Stimulated activated CD8-positive, alpha-beta memory T cell treated with anti-CD3 and anti-CD28 coated beads, Interleukin-15, amount 100 ng/mL, for 1 hour (primary cell): Measurements from ENCODE around the gene RPL36.

Experiments
- DNase-seq: peaks from one replicate; pipeline ENCODE4 v3.0.0-alpha.2; 2020; ENCODE audit warnings: low read depth

The RPL36 gene

GRCh38 chr19:5690125-5690954 lies at the start of gene RPL36:
TSS of gene RPL36 (plus strand) at chr19:5690295. CDS start at chr19:5690508, 213 bp downstream.
- peak; percentile 99 for DNase-seq

- DNase-seq, result no peak
Measured at GRCh38 chr19:5641171-5641570, 48.9 kb upstream of the RPL36 start.

GRCh38 chr19:5642204-5642603 lies 47.9 kb upstream of the RPL36 start:
- no peak for DNase-seq

GRCh38 chr19:5643060-5643459 lies 47.0 kb upstream of the RPL36 start:
- DNase-seq, result no peak

- no peak for DNase-seq
Measured at GRCh38 chr19:5644037-5644436, 46.1 kb upstream of the RPL36 start.

GRCh38 chr19:5645409-5645808 lies 44.7 kb upstream of the RPL36 start:
- DNase-seq, result no peak

GRCh38 chr19:5646703-5647102 lies 43.4 kb upstream of the RPL36 start:
- no peak for DNase-seq

GRCh38 chr19:5648464-5648863 lies 41.6 kb upstream of the RPL36 start:
- DNase-seq, result no peak

GRCh38 chr19:5651361-5651760 lies 38.7 kb upstream of the RPL36 start:
- no peak for DNase-seq

GRCh38 chr19:5652261-5652660 lies 37.8 kb upstream of the RPL36 start:
- DNase-seq, result no peak

GRCh38 chr19:5654931-5655330 lies 35.2 kb upstream of the RPL36 start:
- DNase-seq, result no peak

GRCh38 chr19:5655412-5655811 lies 34.7 kb upstream of the RPL36 start:
- no peak for DNase-seq

GRCh38 chr19:5661483-5661882 lies 28.6 kb upstream of the RPL36 start:
- no peak for DNase-seq

- no peak for DNase-seq
Measured at GRCh38 chr19:5663904-5664303, 26.2 kb upstream of the RPL36 start.

GRCh38 chr19:5664515-5664914 lies 25.6 kb upstream of the RPL36 start:
- DNase-seq, result no peak

GRCh38 chr19:5665781-5666513 lies 24.1 kb upstream of the RPL36 start:
- no peak for DNase-seq

GRCh38 chr19:5666921-5667610 lies 23.0 kb upstream of the RPL36 start:
- no peak for DNase-seq

- no peak for DNase-seq
Measured at GRCh38 chr19:5667751-5668271, 22.3 kb upstream of the RPL36 start.

- no peak for DNase-seq
Measured at GRCh38 chr19:5669212-5669611, 20.9 kb upstream of the RPL36 start.

- DNase-seq, result no peak
Measured at GRCh38 chr19:5671600-5671999, 18.5 kb upstream of the RPL36 start.

GRCh38 chr19:5672708-5673459 lies 17.2 kb upstream of the RPL36 start:
- no peak for DNase-seq

- DNase-seq, result no peak
Measured at GRCh38 chr19:5673752-5674151, 16.3 kb upstream of the RPL36 start.
